ENCODE measurements around the gene IQCN.

IQCN gene

DNA sequence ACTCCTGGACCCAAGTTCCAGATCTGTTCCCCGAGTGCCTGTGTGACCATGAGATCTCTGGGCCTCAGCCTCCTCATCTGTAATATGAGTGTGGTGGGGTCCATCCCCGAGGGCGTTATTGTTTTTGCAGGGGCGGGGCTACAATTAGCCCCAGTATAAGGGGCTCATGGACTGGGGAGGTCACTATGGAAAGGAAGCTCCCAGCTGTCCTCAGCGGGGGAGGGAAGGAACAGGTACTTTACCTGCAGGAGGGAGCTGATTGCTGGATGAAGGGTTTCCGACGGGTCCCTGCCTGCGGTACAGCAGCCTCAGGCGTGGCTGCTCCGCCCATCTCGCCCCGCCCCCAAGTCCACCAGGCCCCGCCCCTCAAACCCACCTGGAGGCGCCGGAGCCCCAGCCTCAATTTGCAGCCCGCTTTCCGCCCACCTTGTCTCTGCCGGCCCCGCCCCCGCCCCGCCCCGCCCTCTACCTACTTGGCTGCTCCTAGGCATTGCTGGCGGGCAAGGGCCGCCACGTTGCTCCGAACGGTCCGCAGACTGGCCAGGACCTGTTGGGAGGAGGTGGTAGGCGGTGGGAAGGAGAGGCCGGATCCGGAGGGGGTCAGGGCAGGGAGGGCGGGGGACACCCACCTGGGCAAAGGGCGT lies 53.5 kb downstream of the IQCN start:
- no peak overlapping the region for H3K4me3 ChIP-seq (ENCODE audit: low read depth, low read length)
- TF ChIP-seq, protein P1, sequence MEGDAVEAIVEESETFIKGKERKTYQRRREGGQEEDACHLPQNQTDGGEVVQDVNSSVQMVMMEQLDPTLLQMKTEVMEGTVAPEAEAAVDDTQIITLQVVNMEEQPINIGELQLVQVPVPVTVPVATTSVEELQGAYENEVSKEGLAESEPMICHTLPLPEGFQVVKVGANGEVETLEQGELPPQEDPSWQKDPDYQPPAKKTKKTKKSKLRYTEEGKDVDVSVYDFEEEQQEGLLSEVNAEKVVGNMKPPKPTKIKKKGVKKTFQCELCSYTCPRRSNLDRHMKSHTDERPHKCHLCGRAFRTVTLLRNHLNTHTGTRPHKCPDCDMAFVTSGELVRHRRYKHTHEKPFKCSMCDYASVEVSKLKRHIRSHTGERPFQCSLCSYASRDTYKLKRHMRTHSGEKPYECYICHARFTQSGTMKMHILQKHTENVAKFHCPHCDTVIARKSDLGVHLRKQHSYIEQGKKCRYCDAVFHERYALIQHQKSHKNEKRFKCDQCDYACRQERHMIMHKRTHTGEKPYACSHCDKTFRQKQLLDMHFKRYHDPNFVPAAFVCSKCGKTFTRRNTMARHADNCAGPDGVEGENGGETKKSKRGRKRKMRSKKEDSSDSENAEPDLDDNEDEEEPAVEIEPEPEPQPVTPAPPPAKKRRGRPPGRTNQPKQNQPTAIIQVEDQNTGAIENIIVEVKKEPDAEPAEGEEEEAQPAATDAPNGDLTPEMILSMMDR (IDR thresholded peaks at IDR 0.05; ENCODE audit: insufficient read depth, low read length, missing control alignments), result no peak
- ChIA-PET CTCF (interaction anchor here (2.7 to 4.7 kb wide), 2 partner anchors 13 to 31 kb away, joined by 11 to 21 read pairs; no protein-coding TSS in a partner anchor), POLR2A (interaction anchor here (0.7 to 1.3 kb wide), 2 partner anchors 28 to 197 kb away, joined by 3 read pairs; partner anchors contain the start of gene MPV17L2)
- DNase-seq (ENCODE audit: low read depth, low spot score), result no peak

DNA sequence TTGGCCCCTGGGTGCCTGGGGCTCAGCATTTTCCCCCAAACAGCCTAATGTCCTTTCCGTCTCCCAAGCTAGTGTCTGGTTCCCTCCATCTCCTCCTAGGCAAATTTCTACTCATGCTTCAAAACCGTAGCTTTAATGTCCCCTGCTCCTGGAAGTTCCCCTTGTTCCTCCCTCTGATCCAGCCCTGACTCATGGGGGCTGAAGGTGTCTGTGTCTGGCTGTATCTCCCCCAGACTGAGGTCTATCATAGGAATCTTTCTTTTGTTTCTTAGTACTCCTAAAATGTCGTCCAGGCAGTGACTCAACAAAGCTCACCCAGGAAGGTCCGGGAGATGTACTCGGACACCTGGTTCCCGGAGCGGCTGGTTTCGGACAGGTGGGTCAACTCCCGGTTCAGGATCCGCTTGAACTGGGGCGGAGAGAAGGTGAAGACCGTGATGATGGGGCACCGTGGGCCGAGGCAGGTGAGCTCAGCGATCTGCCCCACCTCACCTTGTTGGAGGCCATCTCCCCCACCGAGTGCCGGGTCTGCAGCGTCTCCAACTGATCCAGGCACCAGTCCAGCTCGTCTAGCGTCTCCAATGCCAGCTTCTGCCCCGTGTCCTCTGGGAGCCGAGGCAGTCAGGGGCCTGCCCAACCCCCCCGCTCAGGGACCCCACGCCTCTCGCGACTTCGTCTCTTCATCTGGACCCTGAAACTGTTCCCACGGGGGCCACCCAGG lies 54.2 kb downstream of the IQCN start:
- no peak overlapping the region for H3K4me3 ChIP-seq (ENCODE audit: low read depth, low read length)
- DNase-seq (ENCODE audit: low read depth, low spot score), result no peak
- POLR2A ChIA-PET, result interaction anchor here (0.7 to 1.3 kb wide), 2 partner anchors 36 to 196 kb away, joined by 3 read pairs; no protein-coding TSS in a partner anchor
- CTCF ChIA-PET, result interaction anchor here (1.1 to 4.7 kb wide), 4 partner anchors 10 to 32 kb away, joined by 3 to 21 read pairs (median 8); no protein-coding TSS in a partner anchor
- TF ChIP-seq, protein P1 (IDR thresholded peaks at IDR 0.05; ENCODE audit: insufficient read depth, low read length, missing control alignments), result no peak

DNA sequence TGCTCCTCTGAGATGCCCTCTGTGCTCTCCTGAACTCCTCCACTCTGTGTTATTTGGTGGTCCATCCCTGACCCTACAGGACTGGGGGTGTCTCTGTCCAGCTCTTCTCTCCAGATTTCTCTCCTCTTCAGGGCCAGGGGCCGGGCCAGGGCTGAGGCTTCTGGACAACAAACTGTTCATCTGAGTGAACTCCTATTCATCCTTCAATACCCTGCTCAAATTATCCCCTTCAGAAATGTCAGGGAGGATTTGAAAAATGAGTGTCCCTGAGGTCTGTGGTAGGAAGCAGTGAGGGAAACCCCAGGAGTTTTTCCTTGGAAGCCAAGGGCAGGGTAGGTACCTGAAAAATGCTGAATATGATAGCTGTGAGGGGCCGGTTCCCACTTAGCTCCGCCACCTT lies 55.7 kb downstream of the IQCN start:
- TF ChIP-seq, protein P1 (IDR thresholded peaks at IDR 0.05; ENCODE audit: insufficient read depth, low read length, missing control alignments), result no peak
- ChIA-PET CTCF (interaction anchor here (1.2 to 4.7 kb wide), 4 partner anchors 11 to 60 kb away, joined by 3 to 21 read pairs (median 8); no protein-coding TSS in a partner anchor), POLR2A (no interaction called here)
- DNase-seq (ENCODE audit: low read depth, low spot score), result no peak
- H3K4me3 ChIP-seq (ENCODE audit: low read depth, low read length), result no peak overlapping the region

DNA sequence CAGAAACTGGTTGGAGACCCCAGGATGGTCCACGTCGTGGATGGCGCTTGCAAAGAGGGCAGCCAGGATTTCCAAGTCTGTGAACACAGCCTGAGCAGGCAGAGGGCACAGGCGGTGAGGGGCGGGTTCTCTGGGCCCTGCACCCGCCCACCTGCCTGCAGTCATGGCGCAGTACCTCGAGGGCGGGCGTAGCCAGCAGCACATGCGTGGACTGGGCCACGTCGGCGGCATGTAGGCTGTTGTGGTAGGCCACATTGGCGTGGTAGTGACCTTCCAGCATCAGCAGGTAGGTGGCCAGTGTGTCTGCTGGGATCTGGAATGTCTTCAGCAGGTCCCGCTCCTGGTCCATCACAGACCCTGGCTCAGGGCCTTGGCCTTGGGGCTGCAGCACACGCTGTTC lies 56.1 kb downstream of the IQCN start:
- CTCF ChIA-PET, result interaction anchor here (1.2 to 4.7 kb wide), 3 partner anchors 13 to 60 kb away, joined by 3 to 21 read pairs (median 4); no protein-coding TSS in a partner anchor
- DNase-seq (ENCODE audit: low read depth, low spot score), result no peak
- no peak overlapping the region for H3K4me3 ChIP-seq (ENCODE audit: low read depth, low read length)
- TF ChIP-seq, protein P1 (IDR thresholded peaks at IDR 0.05; ENCODE audit: insufficient read depth, low read length, missing control alignments), result no peak
- POLR2A ChIA-PET, result no interaction called here

DNA sequence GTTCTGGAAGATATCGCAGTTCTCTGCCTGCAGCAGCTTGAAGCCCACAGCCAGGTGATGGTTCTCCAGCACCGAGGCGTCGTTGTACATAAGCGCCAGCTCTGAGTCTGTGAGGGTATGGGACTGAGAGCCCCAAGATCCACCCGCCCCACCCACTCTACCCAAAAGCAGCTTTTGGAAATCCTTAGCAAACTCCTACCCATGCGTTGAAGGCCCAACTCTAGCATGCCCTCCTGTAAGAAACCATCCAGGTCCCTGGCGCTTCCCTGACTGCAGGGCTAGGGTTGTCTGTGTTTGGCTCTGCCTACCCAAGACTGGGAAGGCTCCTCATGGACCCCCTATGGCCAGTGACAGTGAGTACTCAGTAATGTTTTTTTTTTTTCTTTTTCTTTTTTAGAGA lies 57.5 kb downstream of the IQCN start:
- H3K4me3 ChIP-seq (ENCODE audit: low read depth, low read length), result no peak overlapping the region
- TF ChIP-seq, protein P1 (IDR thresholded peaks at IDR 0.05; ENCODE audit: insufficient read depth, low read length, missing control alignments), result no peak
- ChIA-PET POLR2A (no interaction called here), CTCF (interaction anchor here (1.8 kb wide), 1 partner anchor 35 kb away, joined by 8 read pairs; no protein-coding TSS in a partner anchor)
- no peak for DNase-seq (ENCODE audit: low read depth, low spot score)

All from AG04449 (cell line).